Measurements from ENCODE around the gene C16orf95. TPM values are rescaled to one million over a fixed set of nuclear protein-coding genes. Genes with fewer than 3 reads are reported as not detected.

Gene C16orf95
- total and polyA plus RNA-seq, 2 of the 4 experiments (the other 2 are of a cell fraction), result 2.0 to 4.7 TPM

DNA sequence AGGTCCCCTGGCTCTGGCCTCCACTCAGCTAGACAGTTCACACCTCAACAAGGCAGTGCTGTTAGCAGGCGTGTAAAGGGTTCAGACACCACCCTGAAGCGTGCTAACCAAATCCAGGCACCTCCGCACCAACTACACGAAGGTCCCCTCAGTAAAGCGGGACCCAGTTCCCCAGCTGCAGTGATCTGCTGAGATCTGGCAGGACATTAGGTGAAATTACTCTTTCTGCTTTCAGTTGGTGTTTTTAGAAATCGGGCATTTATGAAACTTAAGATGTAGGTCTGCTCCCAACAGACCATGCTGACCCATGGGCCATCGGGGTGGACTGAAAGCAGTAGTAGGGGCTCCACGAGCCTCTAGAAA, 39.3 kb upstream of the C16orf95 start:
- in situ Hi-C loops (cut with MboI; ENCODE audit: low sequenced_read_pairs) (no loop called here), intact Hi-C loops (cut with micrococcal nuclease) (no loop called here), dilution Hi-C loops (cut with HindIII; ENCODE audit: low sequenced_read_pairs, unreplicated experiment) (no loop called here)
- Histone ChIP-seq H3K14ac (replicated peaks; ENCODE audit: low read depth, low read length) (no peak overlapping the region), H4K91ac (ENCODE audit: insufficient read depth, low read depth, low read length) (no peak overlapping the region), H2AK9ac (replicated peaks; ENCODE audit: low read depth, low read length, poor library complexity) (no peak overlapping the region), H2BK120ac (ENCODE audit: low read depth, low read length) (no peak overlapping the region), H4K5ac (ENCODE audit: low read depth, low read length) (no peak overlapping the region), H2AK5ac (ENCODE audit: low read depth, low read length) (no peak overlapping the region), H4K20me1 (ENCODE audit: insufficient read depth, low read length) (peaks cover 19% of the 10 kb centered on the region; the same call in 1 of the 2 replicates), H3K56ac (ENCODE audit: extremely low read depth, insufficient read depth, low read length) (no peak overlapping the region), H3K27ac (ENCODE audit: insufficient read depth, low read length) (no peak overlapping the region), H3K4me1 (ENCODE audit: control insufficient read depth, insufficient read depth, low read length) (no peaks in the 10 kb centered on the region), H3K27me3 (ENCODE audit: control insufficient read depth, insufficient read depth, low read length) (no peaks in the 10 kb centered on the region), H3K9me1 (ENCODE audit: insufficient read depth, low read length) (peaks cover 5% of the 10 kb centered on the region; the same call in 1 of the 2 replicates), H3K9me3 (ENCODE audit: control insufficient read depth, insufficient read depth, low read length) (no peaks in the 10 kb centered on the region), H3K4me2 (ENCODE audit: low read depth, low read length) (no peak overlapping the region), H3K4me3 (ENCODE audit: insufficient read depth, low read depth, low read length) (no peak overlapping the region), H3K18ac (ENCODE audit: low read depth, low read length) (no peak overlapping the region), H3K36me3 (ENCODE audit: control insufficient read depth, insufficient read depth, low read length) (peaks cover 26% of the 10 kb centered on the region), H2BK5ac (ENCODE audit: low read depth, low read length, poor library complexity, severe bottlenecking) (no peak overlapping the region), H3K23ac (ENCODE audit: low read depth, low read length) (no peak overlapping the region), H3K79me1 (ENCODE audit: low read depth in 1 of 2, low read length in 2 of 2) (peaks cover under 1 to 38% of the 10 kb centered on the region in 2 experiments; a peak in 3 of 4 replicates), H2BK20ac (ENCODE audit: low read depth, low read length) (no peak overlapping the region), H3K4ac (ENCODE audit: low read depth, low read length) (no peak overlapping the region), H2BK15ac (ENCODE audit: low read depth, low read length) (no peak overlapping the region), H4K8ac (ENCODE audit: low read depth in 2 of 2, low read length in 2 of 2) (no peak overlapping the region), H3K9ac (ENCODE audit: low read depth, low read length) (no peak overlapping the region), H2AFZ (replicated peaks; ENCODE audit: low read length, poor library complexity) (no peak overlapping the region)
- BruUV-seq (replicated peaks), result no TSS peak
- no peak for ATAC-seq (ENCODE audit: low read depth)
- CTCF ChIA-PET, result no interaction called here
- TF ChIP-seq, protein P1, sequence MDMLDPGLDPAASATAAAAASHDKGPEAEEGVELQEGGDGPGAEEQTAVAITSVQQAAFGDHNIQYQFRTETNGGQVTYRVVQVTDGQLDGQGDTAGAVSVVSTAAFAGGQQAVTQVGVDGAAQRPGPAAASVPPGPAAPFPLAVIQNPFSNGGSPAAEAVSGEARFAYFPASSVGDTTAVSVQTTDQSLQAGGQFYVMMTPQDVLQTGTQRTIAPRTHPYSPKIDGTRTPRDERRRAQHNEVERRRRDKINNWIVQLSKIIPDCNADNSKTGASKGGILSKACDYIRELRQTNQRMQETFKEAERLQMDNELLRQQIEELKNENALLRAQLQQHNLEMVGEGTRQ (IDR thresholded peaks at IDR 0.05; ENCODE audit: low read depth, low read length), result no peak
- TF ChIP-seq CHD1 (IDR thresholded peaks at IDR 0.05; ENCODE audit: low read depth, low read length) (no peak), CEBPB (IDR thresholded peaks at IDR 0.05; ENCODE audit: low read depth, low read length) (no peak), NFE2L2 (IDR thresholded peaks at IDR 0.05; ENCODE audit: low read depth, low read length) (no peak), RFX5 (IDR thresholded peaks at IDR 0.05; ENCODE audit: low read depth, low read length) (no peak), FOS (IDR thresholded peaks at IDR 0.05; ENCODE audit: low read depth, low read length) (no peak), SMC3 (IDR thresholded peaks at IDR 0.05; ENCODE audit: low read depth, low read length) (no peak), BHLHE40 (IDR thresholded peaks at IDR 0.05; ENCODE audit: low read depth, low read length) (no peak), MAZ (IDR thresholded peaks at IDR 0.05; ENCODE audit: borderline replicate concordance, low read depth, low read length) (no peak), MXI1 (IDR thresholded peaks at IDR 0.05; ENCODE audit: borderline replicate concordance, low read depth, low read length) (no peak), RCOR1 (IDR thresholded peaks at IDR 0.05; ENCODE audit: insufficient replicate concordance, low read length) (no peak), RAD21 (IDR thresholded peaks at IDR 0.05; ENCODE audit: low read length) (no peak), MAFK (IDR thresholded peaks at IDR 0.05; ENCODE audit: low read depth, low read length) (no peak), POLR2A (IDR thresholded peaks at IDR 0.05; ENCODE audit: low read depth, low read length) (no peak)
- TF ChIP-seq, protein P2, sequence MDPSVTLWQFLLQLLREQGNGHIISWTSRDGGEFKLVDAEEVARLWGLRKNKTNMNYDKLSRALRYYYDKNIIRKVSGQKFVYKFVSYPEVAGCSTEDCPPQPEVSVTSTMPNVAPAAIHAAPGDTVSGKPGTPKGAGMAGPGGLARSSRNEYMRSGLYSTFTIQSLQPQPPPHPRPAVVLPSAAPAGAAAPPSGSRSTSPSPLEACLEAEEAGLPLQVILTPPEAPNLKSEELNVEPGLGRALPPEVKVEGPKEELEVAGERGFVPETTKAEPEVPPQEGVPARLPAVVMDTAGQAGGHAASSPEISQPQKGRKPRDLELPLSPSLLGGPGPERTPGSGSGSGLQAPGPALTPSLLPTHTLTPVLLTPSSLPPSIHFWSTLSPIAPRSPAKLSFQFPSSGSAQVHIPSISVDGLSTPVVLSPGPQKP (IDR thresholded peaks at IDR 0.05; ENCODE audit: borderline replicate concordance, low read depth, low read length), result no peak
- TF ChIP-seq, protein P3, sequence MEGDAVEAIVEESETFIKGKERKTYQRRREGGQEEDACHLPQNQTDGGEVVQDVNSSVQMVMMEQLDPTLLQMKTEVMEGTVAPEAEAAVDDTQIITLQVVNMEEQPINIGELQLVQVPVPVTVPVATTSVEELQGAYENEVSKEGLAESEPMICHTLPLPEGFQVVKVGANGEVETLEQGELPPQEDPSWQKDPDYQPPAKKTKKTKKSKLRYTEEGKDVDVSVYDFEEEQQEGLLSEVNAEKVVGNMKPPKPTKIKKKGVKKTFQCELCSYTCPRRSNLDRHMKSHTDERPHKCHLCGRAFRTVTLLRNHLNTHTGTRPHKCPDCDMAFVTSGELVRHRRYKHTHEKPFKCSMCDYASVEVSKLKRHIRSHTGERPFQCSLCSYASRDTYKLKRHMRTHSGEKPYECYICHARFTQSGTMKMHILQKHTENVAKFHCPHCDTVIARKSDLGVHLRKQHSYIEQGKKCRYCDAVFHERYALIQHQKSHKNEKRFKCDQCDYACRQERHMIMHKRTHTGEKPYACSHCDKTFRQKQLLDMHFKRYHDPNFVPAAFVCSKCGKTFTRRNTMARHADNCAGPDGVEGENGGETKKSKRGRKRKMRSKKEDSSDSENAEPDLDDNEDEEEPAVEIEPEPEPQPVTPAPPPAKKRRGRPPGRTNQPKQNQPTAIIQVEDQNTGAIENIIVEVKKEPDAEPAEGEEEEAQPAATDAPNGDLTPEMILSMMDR (conservative IDR thresholded peaks at IDR 0.05; ENCODE audit: low read depth, low read length), result no peak
- no peak for DNase-seq
- POLR2A ChIA-PET (ENCODE audit: unreplicated experiment), result interaction anchor here (0.7 kb wide), 1 partner anchor 30 kb away, joined by 8 read pairs; no protein-coding TSS in a partner anchor
- WGBS, 2 experiments (ENCODE audit: extremely low coverage in 2 of 2, insufficient read length in 1 of 2), result 89% methylated on average over 1 of the region's 8 CpGs; no CpG with 5 or more reads in 1 of the 2 experiments

Measured in IMR-90 (cell line).